Kidney epithelial cell (primary cell): ENCODE measurements around the gene PCNT. TPM values are rescaled to one million over a fixed set of nuclear protein-coding genes. Genes with fewer than 3 reads are reported as not detected.
"Not testable (repeated sequence)": the region's sequence is repeated elsewhere in the genome, so short reads cannot be mapped to it uniquely, and the experiment has no call there.

Experiments used
- DNase-seq: peaks from one replicate; pipeline ENCODE4 v3.0.0-alpha.2; 2010; ENCODE audit warnings: low read depth
- H3K27me3 ChIP-seq: 2 replicates; pipeline ENCODE4 v1.6.0; 2011; ENCODE audit warnings: low read length; ENCODE audit not compliant: control insufficient read depth, insufficient read depth
- H3K36me3 ChIP-seq: 2 replicates; pipeline ENCODE4 v1.5.1; 2011; ENCODE audit warnings: low read length; ENCODE audit not compliant: control insufficient read depth, insufficient read depth
- H3K4me3 ChIP-seq: 2 replicates; pipeline ENCODE4 v1.5.1; 2011; ENCODE audit warnings: low read depth, mild to moderate bottlenecking, control low read depth, low read length
- CTCF ChIP-seq: IDR thresholded peaks from 2 replicates; pipeline ENCODE4 v1.5.1; 2011; ENCODE audit warnings: mild to moderate bottlenecking, moderate library complexity, low read length, control low read depth, inconsistent platforms; ENCODE audit not compliant: insufficient read depth, poor library complexity, severe bottlenecking
- total RNA-seq: library from RNA; depleted of rRNA; stranded (reverse); fragments of >200 nt; gene quantifications from 2 replicates; pipeline ENCODE4 v1.2.3, GENCODE V29; 2015

PCNT gene
- total RNA-seq, 1 donor from 2014 or later, result 22.2 TPM

- Histone ChIP-seq H3K36me3 (no peaks in the 10 kb centered on the region), H3K4me3 (peak within 1 kb of the TSS; percentile 91), H3K27me3 (no peaks in the 10 kb centered on the region)
- no peak for TF ChIP-seq CTCF
- peak; percentile 78 for DNase-seq
These were observed 134.5 kb downstream of the PCNT start, which contains the start of gene DIP2A for GRCh38 chr21:46458315-46459023. Gene DIP2A, plus strand, starts transcription at chr21:46458891. Its CDS starts 241 bp downstream, at chr21:46459132.

GRCh38 chr21:46459024-46459355 is 135.0 kb downstream of the PCNT start:
- TF ChIP-seq CTCF, result no peak

GRCh38 chr21:46459356-46460112 is 135.6 kb downstream of the PCNT start:
- no peak for DNase-seq
- no peak for TF ChIP-seq CTCF

More at GRCh38 chr21:46459024-46459355, 135.0 kb downstream of the PCNT start:
- DNase-seq, result no peak
- H3K27me3 ChIP-seq, result no peaks in the 10 kb centered on the region
- peak overlapping the region; percentile 91 for H3K4me3 ChIP-seq
- H3K36me3 ChIP-seq, result no peaks in the 10 kb centered on the region

DNA sequence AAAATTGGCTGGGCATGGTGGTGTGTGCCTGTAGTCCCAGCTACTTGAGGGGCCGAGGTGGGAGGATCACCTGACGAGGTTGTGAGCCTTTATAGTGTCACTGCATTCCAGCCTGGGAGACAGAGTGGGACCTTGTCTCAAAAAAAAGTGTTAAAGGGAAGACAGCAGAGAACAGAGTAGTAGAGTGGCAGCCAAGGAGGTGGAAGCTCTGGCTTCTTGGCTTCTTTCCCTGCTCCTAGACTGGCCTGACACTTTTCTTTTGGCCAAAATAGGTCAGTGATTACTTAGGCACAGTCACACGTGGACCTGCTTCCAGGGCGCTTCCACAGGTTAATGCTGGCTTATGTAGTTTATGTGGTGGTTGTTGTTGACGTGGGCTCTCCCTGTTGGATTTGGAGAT is 138.0 kb downstream of the PCNT start:
- Histone ChIP-seq H3K4me3 (no peak overlapping the region), H3K36me3 (no peaks in the 10 kb centered on the region), H3K27me3 (no peaks in the 10 kb centered on the region)
- TF ChIP-seq CTCF, result no peak
- no peak for DNase-seq

More at GRCh38 chr21:46459356-46460112, 135.6 kb downstream of the PCNT start:
- no peaks in the 10 kb centered on the region for H3K36me3 ChIP-seq
- H3K27me3 ChIP-seq, result no peaks in the 10 kb centered on the region
- H3K4me3 ChIP-seq, result peak overlapping the region; percentile 91

- H3K4me3 ChIP-seq, DNase-seq, H3K27me3 ChIP-seq, H3K36me3 ChIP-seq: not testable (repeated sequence)
These were observed 141.2 kb downstream of the PCNT start for GRCh38 chr21:46465153-46465552.

GRCh38 chr21:46465651-46466050 is 141.7 kb downstream of the PCNT start:
- no peak for TF ChIP-seq CTCF
- DNase-seq, result no peak
- H3K27me3 ChIP-seq, result no peaks in the 10 kb centered on the region
- no peak overlapping the region for H3K4me3 ChIP-seq
- H3K36me3 ChIP-seq, result no peaks in the 10 kb centered on the region
